OCI-LY7 (cell line): ENCODE data around the gene M6PR.

Experiments
- CTCF ChIP-seq: fragments of 200-600 bp; sonication (generic); conservative IDR thresholded peaks from 2 replicates; pipeline ENCODE4 v1.5.1; 2014; ENCODE audit warnings: mild to moderate bottlenecking, antibody characterized with exemption, low read length, moderate library complexity, mixed read lengths
- EZH2phosphoT487 ChIP-seq: fragments of 200-600 bp; sonication (generic); IDR thresholded peaks from 2 replicates; pipeline ENCODE4 v1.6.1; 2018; ENCODE audit warnings: low read depth, borderline replicate concordance, mild to moderate bottlenecking, mixed run types, antibody characterized with exemption, low read length, moderate library complexity, mixed read lengths

- TF ChIP-seq CTCF = no peak
- TF ChIP-seq EZH2phosphoT487 = no peak
These were observed 47.4 kb upstream of the M6PR start for GRCh38 chr12:8996682-8997405.
